LNCAP (cell line): Measurements from ENCODE around the gene LIN7A.

Experiments used
- CTCF ChIP-seq: fragments of 450-650 bp; IDR thresholded peaks from 2 replicates; pipeline ENCODE4 v1.5.1; 2017; ENCODE audit warnings: mild to moderate bottlenecking

Gene LIN7A

GRCh38 chr12:80868576-80868975, 69.2 kb downstream of the LIN7A start:
- no peak for TF ChIP-seq CTCF

GRCh38 chr12:80867941-80868340, 69.8 kb downstream of the LIN7A start:
- no peak for TF ChIP-seq CTCF

GRCh38 chr12:80864046-80864735, 73.5 kb downstream of the LIN7A start:
- TF ChIP-seq CTCF: no peak

- no peak for TF ChIP-seq CTCF
Observed at GRCh38 chr12:80862531-80862930, 75.2 kb downstream of the LIN7A start.

- no peak for TF ChIP-seq CTCF
Observed at GRCh38 chr12:80861641-80862378, 75.9 kb downstream of the LIN7A start.

- TF ChIP-seq CTCF: no peak
Observed at GRCh38 chr12:80860928-80861327, 76.8 kb downstream of the LIN7A start.

- TF ChIP-seq CTCF: no peak
Observed at GRCh38 chr12:80860206-80860605, 77.5 kb downstream of the LIN7A start.
